Neural progenitor cell (in vitro differentiated cells): ENCODE measurements around the gene FBXW2. TPM values are rescaled to one million over a fixed set of nuclear protein-coding genes. Genes with fewer than 3 reads are reported as not detected.

Experiments
- DNase-seq: peaks from one replicate; pipeline ENCODE4 v3.0.0-alpha.2; 2016; ENCODE audit warnings: low spot score
- H2AFZ ChIP-seq: fragments of 200-600 bp; sonication (generic); replicated peaks from 2 replicates; pipeline ENCODE4 v1.6.1; 2016; ENCODE audit warnings: antibody characterized with exemption
- H3F3A ChIP-seq: fragments of 200-600 bp; sonication (generic); 2 replicates; pipeline ENCODE4 v1.6.1; 2016; ENCODE audit warnings: antibody characterized with exemption, low read depth
- H3K27ac ChIP-seq: fragments of 200-600 bp; sonication (generic); 2 replicates; pipeline ENCODE4 v1.5.1; 2016; ENCODE audit warnings: mild to moderate bottlenecking
- H3K27me3 ChIP-seq: fragments of 200-600 bp; sonication (generic); 2 replicates; pipeline ENCODE4 v1.6.1; 2016; ENCODE audit warnings: mild to moderate bottlenecking, moderate library complexity
- H3K36me3 ChIP-seq: fragments of 200-600 bp; sonication (generic); 2 replicates; pipeline ENCODE4 v1.5.1; 2016
- H3K4me1 ChIP-seq: fragments of 200-600 bp; sonication (generic); 2 replicates; pipeline ENCODE4 v1.6.1; 2016; ENCODE audit warnings: mixed run types
- H3K4me2 ChIP-seq: fragments of 200-600 bp; sonication (generic); 2 replicates; pipeline ENCODE4 v1.6.1; 2016
- H3K4me3 ChIP-seq: fragments of 200-600 bp; sonication (generic); 2 replicates; pipeline ENCODE4 v1.5.1; 2016
- H3K79me2 ChIP-seq: fragments of 200-600 bp; sonication (generic); 2 replicates; pipeline ENCODE4 v1.6.1; 2016; ENCODE audit warnings: low read depth
- H3K9ac ChIP-seq: fragments of 200-600 bp; sonication (generic); 2 replicates; pipeline ENCODE4 v1.6.1; 2016
- H3K9me3 ChIP-seq: fragments of 200-600 bp; sonication (generic); 2 replicates; pipeline ENCODE4 v1.5.1; 2016; ENCODE audit warnings: low read depth
- H4K20me1 ChIP-seq: fragments of 200-600 bp; sonication (generic); 2 replicates; pipeline ENCODE4 v1.6.1; 2016; ENCODE audit warnings: low read depth
- H3K27ac Mint-ChIP-seq: 3 replicates; pipeline ENCODE4 v1.8.0; 2021; ENCODE audit warnings: mixed read lengths
- H3K27me3 Mint-ChIP-seq: 2 replicates; pipeline ENCODE4 v1.8.0; 2022; ENCODE audit warnings: low read depth, mild to moderate bottlenecking, inconsistent platforms, moderate library complexity, mixed read lengths; ENCODE audit not compliant: insufficient read depth
- H3K36me3 Mint-ChIP-seq: 3 replicates; pipeline ENCODE4 v1.8.0; 2021; ENCODE audit warnings: mixed read lengths
- H3K4me1 Mint-ChIP-seq: 3 replicates; pipeline ENCODE4 v1.8.0; 2021; ENCODE audit warnings: mixed read lengths
- H3K4me3 Mint-ChIP-seq: 3 replicates; pipeline ENCODE4 v1.8.0; 2021; ENCODE audit warnings: mild to moderate bottlenecking, moderate library complexity, mixed read lengths
- H3K9me3 Mint-ChIP-seq: 3 replicates; pipeline ENCODE4 v1.8.0; 2020; ENCODE audit warnings: mixed read lengths
- CTCF ChIP-seq: fragments of 200-600 bp; sonication (generic); IDR thresholded peaks from 2 replicates; pipeline ENCODE4 v1.5.1; 2017; ENCODE audit warnings: antibody characterized with exemption, mild to moderate bottlenecking
- EZH2 ChIP-seq: fragments of 200-600 bp; sonication (generic); IDR thresholded peaks from 2 replicates; pipeline ENCODE4 v1.6.1; 2017; ENCODE audit warnings: antibody characterized with exemption, mild to moderate bottlenecking, moderate library complexity
- EZH2phosphoT487 ChIP-seq: fragments of 200-600 bp; sonication (generic); IDR thresholded peaks from 2 replicates; pipeline ENCODE4 v1.6.1; 2017; ENCODE audit warnings: antibody characterized with exemption
- total RNA-seq: library from RNA; depleted of rRNA; stranded (reverse); fragments of >200 nt; gene quantifications from 2 replicates; pipeline ENCODE4 v1.2.3, GENCODE V29; 2015; ENCODE audit warnings: low replicate concordance

The FBXW2 gene
- total RNA-seq, 1 donor from 2014 or later: 32.7 TPM

GRCh38 chr9:120781236-120781635 is 12.0 kb downstream of the FBXW2 start:
- Histone ChIP-seq H3K27ac (no peak overlapping the region), H3K4me1 (no peaks in the 10 kb centered on the region), H3K9me3 (no peaks in the 10 kb centered on the region), H2AFZ (no peak overlapping the region), H3K4me2 (no peak overlapping the region), H3K79me2 (peaks cover 73% of the 10 kb centered on the region), H3K9ac (no peak overlapping the region), H3F3A (no peaks in the 10 kb centered on the region), H4K20me1 (peaks cover 13% of the 10 kb centered on the region), H3K4me3 (no peak overlapping the region), H3K36me3 (peaks cover under 1% of the 10 kb centered on the region), H3K27me3 (no peaks in the 10 kb centered on the region)
- Mint-ChIP-seq H3K9me3 (no peaks in the 10 kb centered on the region), H3K4me1 (no peaks in the 10 kb centered on the region), H3K27ac (no peak overlapping the region), H3K27me3 (no peaks in the 10 kb centered on the region), H3K36me3 (peaks cover 21% of the 10 kb centered on the region), H3K4me3 (no peak overlapping the region)
- TF ChIP-seq EZH2phosphoT487 (no peak), CTCF (no peak)
- no peak for DNase-seq

DNA sequence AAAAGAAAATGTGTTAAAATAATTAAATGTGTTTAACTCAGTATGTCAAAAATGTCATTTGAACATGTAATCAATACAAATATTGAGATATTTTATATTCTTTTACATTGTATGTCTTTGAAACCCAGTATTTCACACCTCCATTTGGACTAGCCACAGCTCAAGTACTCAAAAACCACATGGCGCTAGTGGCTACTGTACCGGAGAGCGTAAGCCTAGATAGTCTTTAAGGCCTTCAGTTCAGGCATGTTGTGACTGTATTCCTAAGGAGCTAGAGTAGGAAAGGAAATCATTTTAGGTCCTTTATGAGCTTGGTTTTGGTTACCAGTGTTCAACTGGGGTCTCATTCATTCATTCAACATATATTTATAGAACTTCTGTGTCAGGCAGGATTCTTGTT is 12.8 kb downstream of the FBXW2 start:
- no peak for TF ChIP-seq EZH2
- no peak for TF ChIP-seq CTCF
- TF ChIP-seq EZH2phosphoT487: no peak
- no peak overlapping the region for H3K4me3 ChIP-seq
- no peak overlapping the region for H2AFZ ChIP-seq
- no peaks in the 10 kb centered on the region for H3K27me3 Mint-ChIP-seq
- no peak overlapping the region for H3K4me3 Mint-ChIP-seq
- H3K9ac ChIP-seq: no peak overlapping the region
- H3K36me3 ChIP-seq: peaks cover 3% of the 10 kb centered on the region
- peaks cover 67% of the 10 kb centered on the region for H3K79me2 ChIP-seq
- no peak overlapping the region for H3K27ac Mint-ChIP-seq
- no peaks in the 10 kb centered on the region for H3K4me1 ChIP-seq
- H3K4me2 ChIP-seq: no peak overlapping the region
- no peaks in the 10 kb centered on the region for H3K27me3 ChIP-seq
- H3K27ac ChIP-seq: no peak overlapping the region
- H3K9me3 Mint-ChIP-seq: no peaks in the 10 kb centered on the region
- no peaks in the 10 kb centered on the region for H3F3A ChIP-seq
- no peaks in the 10 kb centered on the region for H3K4me1 Mint-ChIP-seq
- peaks cover 22% of the 10 kb centered on the region for H3K36me3 Mint-ChIP-seq
- peaks cover 13% of the 10 kb centered on the region for H4K20me1 ChIP-seq
- no peak for DNase-seq
- H3K9me3 ChIP-seq: no peaks in the 10 kb centered on the region

- Histone ChIP-seq H4K20me1 (peaks cover 10% of the 10 kb centered on the region), H3F3A (no peaks in the 10 kb centered on the region), H3K4me1 (no peaks in the 10 kb centered on the region), H3K36me3 (peaks cover 3% of the 10 kb centered on the region), H3K4me3 (no peak overlapping the region), H3K27ac (no peak overlapping the region), H2AFZ (no peak overlapping the region), H3K27me3 (no peaks in the 10 kb centered on the region), H3K9ac (no peak overlapping the region), H3K79me2 (peaks cover 55% of the 10 kb centered on the region), H3K4me2 (no peak overlapping the region), H3K9me3 (no peaks in the 10 kb centered on the region)
- H3K4me1 Mint-ChIP-seq: no peaks in the 10 kb centered on the region
- H3K27me3 Mint-ChIP-seq: no peaks in the 10 kb centered on the region
- H3K9me3 Mint-ChIP-seq: no peaks in the 10 kb centered on the region
- no peak for TF ChIP-seq EZH2
- no peak for TF ChIP-seq CTCF
- H3K4me3 Mint-ChIP-seq: no peak overlapping the region
- peaks cover 25% of the 10 kb centered on the region for H3K36me3 Mint-ChIP-seq
- no peak overlapping the region for H3K27ac Mint-ChIP-seq
- DNase-seq: no peak
These were observed 14.0 kb downstream of the FBXW2 start for GRCh38 chr9:120779227-120779626.

DNA sequence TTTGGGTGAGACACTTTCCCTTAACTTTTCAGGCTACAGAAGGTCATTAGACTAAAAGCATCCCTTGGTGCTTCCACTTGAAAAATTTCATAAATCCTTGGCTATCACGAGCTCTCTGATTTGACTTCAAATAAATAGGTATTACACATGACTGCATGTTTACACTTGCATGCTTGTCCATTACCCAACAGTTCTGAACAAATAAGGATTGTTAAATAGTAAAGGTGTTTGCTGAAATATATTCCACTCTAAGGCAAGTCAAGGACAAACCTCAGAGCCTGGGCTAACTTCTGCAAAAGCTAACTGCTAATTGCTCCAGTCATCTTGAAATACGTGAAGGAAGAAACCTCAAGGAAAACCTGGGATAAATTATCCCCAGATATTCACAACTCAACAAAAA is 14.5 kb downstream of the FBXW2 start:
- H3K4me2 ChIP-seq: no peak overlapping the region
- no peaks in the 10 kb centered on the region for H3K4me1 ChIP-seq
- no peak overlapping the region for H3K27ac ChIP-seq
- H3K9me3 Mint-ChIP-seq: no peaks in the 10 kb centered on the region
- no peak for TF ChIP-seq CTCF
- TF ChIP-seq EZH2phosphoT487: no peak
- TF ChIP-seq EZH2: no peak
- no peaks in the 10 kb centered on the region for H3F3A ChIP-seq
- peaks cover 10% of the 10 kb centered on the region for H4K20me1 ChIP-seq
- H3K4me3 Mint-ChIP-seq: no peak overlapping the region
- DNase-seq: no peak
- peaks cover 21% of the 10 kb centered on the region for H3K36me3 Mint-ChIP-seq
- H3K36me3 ChIP-seq: peaks cover 3% of the 10 kb centered on the region
- no peak overlapping the region for H3K27ac Mint-ChIP-seq
- peaks cover 51% of the 10 kb centered on the region for H3K79me2 ChIP-seq
- H2AFZ ChIP-seq: no peak overlapping the region
- H3K27me3 Mint-ChIP-seq: no peaks in the 10 kb centered on the region
- H3K4me3 ChIP-seq: no peak overlapping the region
- H3K27me3 ChIP-seq: no peaks in the 10 kb centered on the region
- no peaks in the 10 kb centered on the region for H3K9me3 ChIP-seq
- H3K9ac ChIP-seq: no peak overlapping the region
- H3K4me1 Mint-ChIP-seq: no peaks in the 10 kb centered on the region
